ENCODE results near the gene PHACTR1.

PHACTR1 gene

DNA sequence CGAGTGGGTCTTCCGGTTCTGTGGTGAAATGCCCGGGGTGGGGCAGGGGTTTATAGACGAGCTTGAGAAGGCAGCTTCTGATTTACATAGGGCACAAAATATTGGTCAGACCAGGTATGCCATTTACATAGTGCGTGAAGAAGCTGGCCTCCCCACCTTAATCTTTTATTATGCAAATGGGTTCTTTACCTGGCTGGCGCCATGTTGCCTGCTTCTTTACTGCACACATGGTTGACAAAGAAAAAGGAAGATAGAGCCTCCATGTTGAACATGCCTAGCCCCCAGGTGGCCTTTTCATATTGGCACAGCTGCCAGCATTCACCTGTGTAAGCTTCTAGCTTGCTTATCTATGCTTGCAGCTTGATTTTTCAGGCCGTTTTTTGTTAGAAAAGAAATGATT is 276.2 kb downstream of the PHACTR1 start:
- DNase-seq (ENCODE audit: low spot score): no peak

DNA sequence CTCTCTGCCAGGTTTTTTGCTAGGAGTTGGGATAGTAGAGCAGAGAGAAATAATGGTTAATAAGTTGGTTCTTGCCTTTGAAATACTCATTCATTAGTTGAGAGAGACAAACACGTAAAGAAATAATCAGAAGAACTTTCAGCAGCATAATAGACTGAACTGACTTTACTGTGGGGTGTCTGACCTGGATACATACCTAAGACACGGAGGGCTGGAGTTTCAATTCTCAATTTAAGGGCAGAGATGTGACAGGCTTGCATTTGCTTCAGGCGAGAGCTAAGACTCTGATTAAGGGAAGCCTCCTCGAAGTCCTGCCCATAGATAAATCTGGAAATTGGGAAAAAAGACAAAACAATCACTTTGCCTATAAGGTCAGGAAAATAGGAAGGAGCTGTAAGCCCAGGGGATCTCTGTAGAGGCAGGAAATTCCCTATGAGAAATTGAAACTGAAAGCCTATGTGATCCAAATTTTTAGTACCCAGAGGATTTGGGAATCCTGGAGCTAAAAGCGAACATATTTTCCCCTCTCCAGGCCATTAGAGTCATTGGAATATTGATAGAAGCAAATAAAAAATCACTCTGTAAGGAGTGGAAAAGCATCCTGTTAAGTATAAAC is 276.8 kb downstream of the PHACTR1 start:
- no peak for DNase-seq (ENCODE audit: low spot score)

DNA sequence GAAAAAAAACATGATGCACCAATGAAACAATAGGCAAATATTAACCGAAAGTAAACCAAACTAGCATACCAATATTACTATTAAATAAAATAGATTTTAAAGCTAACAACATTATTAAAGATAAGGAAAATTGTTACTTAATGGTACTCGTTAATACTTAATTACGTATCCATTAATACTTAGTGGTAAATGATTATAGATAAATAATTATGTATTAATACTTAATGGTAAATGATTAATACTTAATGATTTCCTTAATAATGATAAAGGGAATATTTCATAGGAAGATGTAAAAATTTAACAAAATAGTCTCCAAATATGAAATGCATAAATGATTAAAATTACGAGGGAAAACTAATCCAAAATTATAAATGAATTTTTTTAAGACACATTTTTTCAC is 278.9 kb downstream of the PHACTR1 start:
- DNase-seq (ENCODE audit: low spot score): no peak

DNA sequence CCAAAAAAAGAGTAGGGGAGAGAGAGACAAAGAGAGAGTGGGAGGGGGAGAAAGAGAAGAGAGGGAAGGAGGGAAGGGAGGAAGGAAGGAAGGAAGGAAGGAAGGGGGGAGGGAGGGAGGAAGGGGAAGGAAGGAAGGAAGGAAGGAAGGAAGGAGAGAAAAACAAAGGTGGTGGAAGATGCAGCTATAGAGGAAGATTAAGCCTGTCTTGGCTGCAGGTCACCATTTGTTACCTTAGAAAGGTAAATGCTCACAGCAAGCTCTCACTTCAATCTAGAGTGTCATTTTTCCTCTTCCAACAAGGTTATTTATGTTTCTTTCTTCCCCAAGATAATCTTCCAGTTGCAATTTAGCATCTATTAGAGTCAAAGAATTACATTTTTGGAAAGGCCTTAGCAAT is 284.0 kb downstream of the PHACTR1 start:
- no peak for DNase-seq (ENCODE audit: low spot score)

DNA sequence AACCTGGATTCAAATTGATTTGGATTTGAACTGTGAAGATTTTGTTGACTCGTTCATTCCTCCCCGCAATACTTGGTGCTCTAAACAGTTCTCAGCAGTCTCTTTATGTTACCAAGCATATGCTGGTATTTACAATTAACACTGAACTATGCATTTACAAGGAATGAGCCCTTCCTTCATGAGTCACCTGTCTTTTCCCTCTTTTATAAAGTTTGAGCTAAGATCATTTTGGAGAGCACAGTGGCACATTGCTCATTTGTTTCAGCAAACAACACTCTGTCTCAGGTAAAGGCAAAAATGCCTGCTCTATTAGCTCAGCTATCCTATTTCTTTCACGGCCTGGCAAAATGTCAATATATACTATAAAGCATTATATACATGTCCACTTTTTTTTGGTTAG is 285.4 kb downstream of the PHACTR1 start:
- no peak for DNase-seq (ENCODE audit: low spot score)

DNA sequence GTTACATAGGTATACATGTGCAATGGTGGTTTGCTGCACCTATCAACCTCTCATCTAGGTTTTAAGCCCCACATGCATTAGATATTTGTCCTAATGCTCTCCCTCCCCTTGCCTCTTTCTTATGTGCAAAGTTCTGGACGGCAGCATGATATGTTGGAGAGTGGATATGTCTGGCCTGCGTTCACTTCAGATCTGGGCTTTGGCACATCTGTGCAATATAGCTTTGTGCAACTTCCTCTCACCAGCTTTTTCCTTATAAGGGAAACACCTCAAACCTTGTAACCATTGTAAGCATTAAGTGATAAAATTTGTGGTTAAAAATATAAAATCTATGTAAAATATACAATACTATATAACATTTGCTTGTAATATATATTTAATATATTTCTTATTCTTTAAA is 288.0 kb downstream of the PHACTR1 start:
- no peak for DNase-seq (ENCODE audit: low spot score)

DNA sequence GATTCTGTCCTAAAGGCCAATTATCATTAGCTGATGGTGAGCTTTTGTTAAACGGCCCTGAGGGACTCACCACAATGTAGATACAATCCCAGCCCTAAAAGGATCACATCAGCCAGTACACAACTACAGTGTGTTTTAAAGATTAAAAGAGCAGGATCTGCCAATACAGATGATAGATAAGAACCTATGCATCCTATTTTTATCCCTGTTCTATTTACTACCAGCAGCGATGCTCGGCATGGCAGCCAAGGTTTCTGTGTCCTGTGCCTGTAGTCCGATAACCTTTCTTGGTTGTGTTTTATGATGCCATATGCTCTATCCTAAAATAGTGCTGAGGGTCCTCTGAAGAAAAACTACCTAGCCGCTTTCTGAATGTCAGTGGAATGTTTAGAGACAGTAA is 289.4 kb downstream of the PHACTR1 start:
- DNase-seq (ENCODE audit: low spot score): no peak

DNA sequence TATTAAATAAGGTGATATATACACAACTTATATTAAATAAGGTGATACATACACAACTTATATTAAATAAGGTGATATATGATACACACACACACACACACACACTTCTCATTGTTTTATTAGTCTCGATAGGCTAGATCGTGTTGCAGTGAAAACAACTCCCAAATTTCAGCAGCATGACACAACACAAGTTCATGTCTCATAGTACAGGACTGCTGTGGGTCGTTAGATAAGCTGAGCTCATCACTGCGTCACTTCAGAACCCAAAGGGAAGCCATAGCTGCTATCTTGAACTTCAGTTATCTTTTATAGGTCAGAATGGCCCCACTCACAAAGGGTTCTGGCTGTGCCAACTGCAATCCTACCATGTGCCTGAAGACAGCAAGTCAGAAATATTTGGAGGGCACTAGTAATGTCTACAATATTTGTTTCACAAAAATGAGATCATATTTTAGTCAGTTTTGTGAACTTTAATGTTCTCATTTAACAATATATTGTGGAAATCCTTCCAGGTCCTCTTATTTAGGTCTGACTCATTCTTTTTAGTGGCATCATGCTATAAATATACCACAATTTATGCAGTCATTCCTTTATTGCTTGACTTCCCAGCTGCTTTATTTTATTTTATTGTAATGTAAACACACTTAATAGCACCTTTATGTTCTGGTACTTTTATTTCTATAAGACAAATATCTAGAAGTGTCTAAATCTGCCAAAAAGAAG is 290.2 kb downstream of the PHACTR1 start:
- no peak for DNase-seq (ENCODE audit: low spot score)

DNA sequence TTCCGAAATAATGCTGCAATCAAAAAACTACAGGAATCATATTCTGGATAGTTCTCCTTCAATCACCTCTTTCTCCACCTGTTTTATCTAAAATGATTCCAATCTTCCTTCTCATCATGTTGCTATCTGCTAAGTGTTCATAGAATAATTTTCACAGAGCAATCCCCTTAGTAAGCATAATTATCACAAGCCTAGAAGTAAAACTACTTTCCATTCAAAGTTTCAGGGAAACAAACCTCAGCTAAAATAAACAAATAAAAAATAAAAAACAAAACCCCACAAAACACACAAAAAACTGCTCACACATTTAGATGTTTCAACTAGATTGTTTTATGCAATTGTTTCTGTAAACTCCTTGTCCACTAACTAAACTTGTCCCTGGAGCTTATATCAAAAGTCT is 291.2 kb downstream of the PHACTR1 start:
- DNase-seq (ENCODE audit: low spot score): no peak

DNA sequence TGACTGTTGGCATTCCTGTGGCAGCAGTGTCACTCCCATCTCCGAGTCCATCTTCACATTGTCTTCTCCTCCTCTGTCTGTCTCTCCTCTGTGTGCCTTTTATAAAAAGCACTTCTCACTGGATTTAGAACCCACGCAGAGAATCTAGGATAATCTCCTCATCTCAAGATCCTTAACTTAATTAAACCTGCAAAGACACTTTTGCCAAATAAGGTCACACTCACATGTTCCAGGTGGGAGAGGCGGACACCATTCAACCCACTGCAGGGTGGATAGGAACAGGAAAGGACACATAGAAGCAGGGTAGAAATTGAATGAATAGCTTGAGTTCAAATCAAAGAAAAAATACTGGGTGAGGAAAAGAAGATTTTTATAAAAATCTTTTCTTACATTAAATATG is 292.5 kb downstream of the PHACTR1 start:
- DNase-seq (ENCODE audit: low spot score): no peak

DNA sequence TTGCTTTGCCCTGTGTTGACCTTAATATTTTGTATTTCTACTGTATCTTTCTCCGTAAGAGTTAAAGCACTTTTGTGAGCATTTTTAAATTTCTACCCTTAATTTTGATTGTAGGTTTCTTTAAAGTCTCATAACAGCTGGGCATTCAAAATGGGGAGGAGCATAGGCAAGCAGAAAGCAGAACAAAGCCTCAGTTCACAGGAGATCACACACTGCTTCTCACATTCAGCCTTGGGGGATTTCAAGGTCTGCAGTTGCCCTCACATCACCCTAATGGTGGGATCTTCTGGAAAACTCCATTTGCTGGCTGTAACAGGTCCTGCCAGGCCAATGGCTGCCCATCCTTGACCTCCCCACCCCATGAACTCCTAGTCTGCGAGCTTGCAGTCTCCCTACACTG is 292.9 kb downstream of the PHACTR1 start:
- no peak for DNase-seq (ENCODE audit: low spot score)

DNA sequence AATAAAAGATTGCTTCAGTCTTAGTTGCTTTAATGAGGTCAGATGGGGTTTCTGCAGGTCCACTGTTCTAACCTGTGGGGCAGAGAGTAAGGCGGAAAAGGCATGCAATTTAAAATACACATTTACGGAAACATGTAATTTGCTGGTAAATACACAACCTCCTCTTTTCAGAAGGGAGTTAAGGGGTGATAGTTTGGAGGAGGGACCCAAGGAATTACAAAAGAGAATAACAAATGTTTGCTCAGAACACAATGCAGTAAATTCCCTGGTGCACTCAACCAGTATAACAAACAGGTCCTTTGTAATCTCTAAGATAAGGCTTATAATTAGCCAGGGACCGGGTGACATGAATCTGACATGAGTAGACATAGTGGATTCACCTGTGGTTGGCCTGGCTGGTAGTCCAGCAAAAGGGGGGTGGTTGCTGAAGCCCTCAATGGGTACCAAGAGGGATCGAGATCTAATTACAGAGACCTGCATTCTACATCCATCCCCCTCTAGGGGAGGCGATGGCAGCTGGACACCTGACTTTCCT is 295.1 kb downstream of the PHACTR1 start:
- no peak for DNase-seq (ENCODE audit: low spot score)

DNA sequence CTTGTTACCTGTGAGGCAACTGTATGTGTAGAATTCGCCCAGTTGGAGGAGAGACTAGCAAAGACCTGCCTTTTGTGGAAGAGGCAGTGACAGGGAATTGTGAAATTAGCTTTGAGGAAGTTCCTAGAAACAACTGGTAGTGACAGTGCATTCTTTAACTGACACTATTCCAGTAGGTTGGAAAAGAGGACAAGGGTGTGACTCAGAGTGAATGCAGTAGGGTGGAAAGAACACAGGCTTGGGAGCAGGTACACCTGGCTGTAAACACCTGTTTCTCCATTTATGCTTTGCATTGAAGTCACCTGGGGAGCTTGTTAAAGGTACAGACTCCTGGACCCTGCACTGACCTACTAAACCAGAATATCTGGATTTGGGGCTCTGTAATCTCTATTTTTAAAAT is 295.7 kb downstream of the PHACTR1 start:
- no peak for DNase-seq (ENCODE audit: low spot score)

DNA sequence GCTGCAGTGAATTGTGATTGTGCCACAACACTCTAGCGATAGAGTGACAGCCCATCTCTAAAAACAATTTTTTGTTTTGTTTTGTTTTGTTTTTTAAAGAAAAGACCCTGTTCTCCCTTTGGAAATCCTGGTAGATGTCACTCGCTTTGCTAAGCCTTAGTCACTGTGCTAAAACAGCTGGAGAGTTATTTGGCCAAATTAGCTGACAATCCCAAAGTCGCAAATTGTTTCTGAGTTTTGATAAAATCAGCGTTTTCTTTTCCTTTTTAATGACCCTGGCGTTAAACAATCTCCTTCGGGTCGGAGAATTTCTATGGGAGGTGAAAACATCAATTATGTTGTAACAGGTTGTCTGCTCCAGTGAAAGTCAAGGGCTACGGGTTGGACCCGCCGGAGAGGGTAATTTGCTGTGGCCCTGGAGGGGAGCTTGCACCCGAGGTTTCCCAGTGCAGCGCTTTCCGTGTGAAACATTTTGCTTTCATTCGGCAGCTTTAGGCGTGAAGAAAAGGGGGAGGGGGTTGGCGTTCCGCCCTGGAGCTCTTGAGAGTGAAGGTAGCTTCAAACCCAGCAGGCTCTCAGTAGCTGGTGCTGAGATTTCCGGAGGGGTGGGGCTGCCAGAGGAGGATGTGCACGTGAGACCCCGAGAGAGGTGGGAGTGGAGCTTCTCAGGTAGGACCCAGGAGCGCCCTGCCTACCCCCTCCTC is 296.6 kb downstream of the PHACTR1 start:
- no peak for DNase-seq (ENCODE audit: low spot score)

DNA sequence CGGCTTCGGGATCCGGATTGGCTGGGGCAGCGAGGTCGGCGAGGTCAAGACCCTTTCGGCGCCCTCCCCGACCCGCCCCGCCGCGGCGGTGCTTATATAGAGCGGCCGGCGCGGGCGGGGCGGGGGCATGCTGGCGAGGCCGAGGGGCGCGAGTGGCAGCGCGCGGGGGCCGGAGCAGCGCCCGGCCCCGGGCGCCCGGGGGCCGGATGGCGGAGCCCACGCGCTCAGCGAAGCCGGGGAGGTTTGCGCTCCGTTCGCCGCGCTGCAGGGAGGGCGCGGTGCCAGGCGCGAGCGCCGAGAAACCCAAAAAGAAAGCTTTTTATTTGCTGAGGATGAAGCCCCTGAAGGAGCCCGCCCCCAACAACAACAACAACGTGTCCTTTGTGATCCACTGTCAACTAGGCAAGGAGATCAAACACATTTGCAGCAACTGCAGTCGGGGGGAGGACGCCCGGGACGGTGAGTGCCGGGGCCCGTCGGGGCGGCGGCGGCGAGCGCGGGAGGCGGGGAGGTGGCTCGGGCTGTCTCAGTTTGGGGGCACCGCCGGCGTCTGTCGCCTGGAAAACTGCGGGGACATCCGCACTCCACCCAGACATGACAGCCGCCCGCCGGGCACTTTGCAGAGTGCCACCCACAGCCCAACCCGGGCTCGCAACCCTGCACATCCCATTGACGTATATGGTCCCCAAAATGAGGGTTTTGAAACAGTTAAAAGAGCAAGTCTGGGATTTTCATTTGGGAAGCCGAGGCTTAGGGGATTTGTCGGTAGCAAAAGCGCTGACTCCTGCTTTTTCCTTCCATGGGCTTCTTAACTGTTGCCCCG is 297.3 kb downstream of the PHACTR1 start:
- DNase-seq (ENCODE audit: low spot score): no peak

DNA sequence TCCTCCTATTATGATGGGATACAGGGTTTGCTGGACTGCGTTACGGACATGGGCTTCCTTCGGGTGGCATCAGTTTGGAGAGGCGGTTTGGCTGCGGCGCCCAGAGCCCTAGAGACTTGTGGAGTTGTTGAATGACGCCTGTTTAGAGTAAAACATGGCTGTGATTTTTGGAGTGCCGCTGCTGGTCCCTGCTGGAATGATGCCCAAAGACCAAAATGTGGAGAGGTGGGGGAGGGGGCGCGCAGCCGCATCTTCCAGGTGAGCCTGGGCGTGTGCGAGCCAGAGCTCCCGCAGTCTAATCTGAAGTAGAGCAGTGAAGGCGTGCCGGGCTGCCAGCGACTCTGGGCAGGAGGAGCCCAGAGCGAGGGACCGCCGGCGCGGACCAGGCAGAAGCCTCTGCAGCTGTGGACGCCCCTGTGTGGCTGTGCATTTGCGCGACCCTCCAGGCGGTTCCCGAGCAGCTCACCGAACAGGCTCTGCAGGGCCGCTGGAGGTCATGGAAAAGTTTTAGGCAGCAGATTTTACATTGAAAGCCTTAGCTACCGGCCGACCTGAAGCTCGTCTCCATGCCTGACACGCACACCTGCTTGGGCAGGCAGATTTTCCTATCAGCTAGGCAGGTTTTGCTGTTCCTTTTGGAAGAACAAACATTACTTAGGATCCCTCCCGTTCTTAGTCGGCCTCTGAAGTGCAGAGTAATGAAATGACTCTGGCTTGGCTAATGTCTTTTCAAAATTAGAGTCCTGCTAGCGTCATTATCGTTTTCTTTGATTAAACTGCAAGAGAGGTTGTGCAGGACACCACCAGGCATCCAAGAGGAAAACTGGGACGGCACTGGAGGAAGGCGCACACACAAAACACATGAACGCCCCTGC is 298.2 kb downstream of the PHACTR1 start:
- DNase-seq (ENCODE audit: low spot score): no peak

DNA sequence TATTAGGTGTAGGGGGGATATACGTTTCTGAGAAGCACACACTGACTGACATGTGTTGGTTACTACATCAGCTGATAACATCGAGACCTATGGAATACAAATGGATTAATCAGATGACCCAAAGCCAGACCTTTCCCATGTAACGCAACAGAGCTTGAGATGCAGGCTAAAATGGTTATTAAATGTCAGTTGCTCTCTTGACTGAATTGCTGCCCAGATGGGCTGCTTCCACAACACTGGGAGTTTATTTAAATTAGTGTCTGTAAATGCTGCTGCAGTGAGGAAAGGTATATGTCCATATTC is 298.8 kb downstream of the PHACTR1 start:
- no peak for DNase-seq (ENCODE audit: low spot score)

DNA sequence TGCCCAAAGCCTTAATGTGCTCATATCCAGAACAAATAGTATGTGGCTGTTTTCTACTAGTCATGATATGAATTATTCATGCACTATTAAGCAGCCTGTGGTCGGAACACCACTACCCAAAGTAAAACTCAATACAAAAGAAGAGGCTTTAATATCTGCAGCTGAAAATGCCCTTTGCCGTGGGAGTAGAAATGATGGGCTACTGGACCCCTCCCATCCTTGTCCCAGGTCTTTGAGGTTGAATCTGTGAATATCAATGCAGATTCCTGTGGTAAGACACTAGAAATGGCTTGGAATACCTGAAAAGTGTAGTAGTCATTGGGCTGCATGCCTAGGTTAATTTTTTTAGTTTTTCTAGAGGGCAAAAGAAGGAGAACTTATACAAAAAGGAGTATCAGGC is 308.0 kb downstream of the PHACTR1 start:
- no peak for DNase-seq (ENCODE audit: low spot score)

DNA sequence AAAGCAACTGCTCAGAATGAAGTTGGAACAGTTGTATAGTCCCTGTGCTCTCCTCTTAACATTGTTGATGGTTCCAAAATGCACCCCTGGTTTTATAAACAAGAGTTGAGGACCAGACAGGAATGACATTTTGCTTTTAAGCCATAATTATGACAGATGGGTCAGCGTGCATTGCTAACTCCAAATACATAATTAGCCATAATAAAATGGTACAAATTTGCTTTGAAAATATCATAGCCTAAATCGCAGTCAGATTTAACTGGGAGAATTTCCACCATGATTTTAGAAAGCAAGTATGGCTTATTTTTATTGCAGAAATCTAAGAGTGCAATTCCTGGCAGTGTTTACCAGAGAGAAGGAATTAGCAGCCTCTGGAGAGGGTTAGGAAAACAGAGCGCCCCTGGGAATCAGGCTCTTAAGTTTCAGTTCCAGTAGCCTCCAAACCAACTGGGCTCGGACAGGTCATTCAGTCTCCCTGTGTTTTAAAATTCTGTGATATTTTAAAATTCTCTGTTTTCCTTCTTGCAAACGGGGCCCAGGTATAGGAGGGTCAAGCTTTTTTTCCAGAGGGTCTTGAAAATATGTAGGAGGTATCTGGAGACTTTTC is 309.4 kb downstream of the PHACTR1 start:
- DNase-seq (ENCODE audit: low spot score): no peak

DNA sequence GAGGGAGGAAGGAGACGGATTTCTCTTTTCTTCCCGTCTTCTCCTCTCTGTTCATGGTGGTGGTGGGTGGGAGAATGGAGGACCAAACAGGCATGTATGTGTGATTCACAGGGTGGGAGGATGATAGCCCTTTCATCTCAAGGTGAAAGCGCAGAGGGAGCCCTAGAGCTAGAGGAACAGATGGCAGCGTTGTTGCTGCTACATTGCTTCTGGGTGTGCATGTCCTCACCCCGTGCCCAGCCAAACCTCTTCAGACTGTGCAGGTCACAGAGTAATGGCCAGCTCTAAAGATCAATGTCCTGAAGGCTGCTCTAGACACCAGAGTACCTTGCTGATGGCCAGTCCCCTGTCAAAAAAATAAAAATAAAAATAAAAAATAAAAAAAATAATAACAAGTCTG is 310.0 kb downstream of the PHACTR1 start:
- DNase-seq (ENCODE audit: low spot score): no peak

DNA sequence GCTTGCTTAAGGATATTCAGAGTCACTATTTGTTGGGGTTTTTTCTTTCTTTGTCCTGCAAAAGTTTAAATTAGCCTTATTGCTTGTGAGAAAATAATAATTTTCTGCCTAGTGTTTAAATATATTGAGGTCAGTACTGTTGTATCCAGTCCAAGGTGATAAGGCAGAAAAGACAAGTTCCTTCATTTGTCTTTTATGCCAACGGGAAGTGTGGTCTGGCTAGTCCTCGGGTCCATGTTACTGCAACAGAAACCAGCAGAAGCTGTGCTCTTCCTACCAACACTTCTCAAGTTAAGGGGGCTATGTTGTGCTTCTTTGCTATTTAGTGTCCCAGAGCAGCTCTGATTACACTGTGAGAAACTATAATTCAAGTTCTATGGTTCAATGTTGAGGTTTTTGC is 310.6 kb downstream of the PHACTR1 start:
- DNase-seq (ENCODE audit: low spot score): no peak
